Left renal pelvis (tissue), 4 donors: ENCODE measurements around the gene PCBP3. TPM values are rescaled to one million over a fixed set of nuclear protein-coding genes. Genes with fewer than 3 reads are reported as not detected.
"Not testable (repeated sequence)": the region's sequence is repeated elsewhere in the genome, so short reads cannot be mapped to it uniquely, and the experiment has no call there.

Source experiments
- DNase-seq, 4 donors: peaks; one replicate each; pipeline ENCODE4 v3.0.0-alpha.2; 2013; ENCODE audit warnings: low read depth in 4 of 4, low spot score in 3 of 4
- polyA plus RNA-seq, 4 donors: library from polyadenylated mRNA; unstranded; fragments of 120-200 nt; gene quantifications; one replicate each; pipeline ENCODE4 v1.2.1, GENCODE V29; 2013; ENCODE audit not compliant: insufficient read length in 4 of 4

PCBP3 gene
- polyA plus RNA-seq, 4 donors: 1.3 to 2.2 (median 1.8) TPM

DNA sequence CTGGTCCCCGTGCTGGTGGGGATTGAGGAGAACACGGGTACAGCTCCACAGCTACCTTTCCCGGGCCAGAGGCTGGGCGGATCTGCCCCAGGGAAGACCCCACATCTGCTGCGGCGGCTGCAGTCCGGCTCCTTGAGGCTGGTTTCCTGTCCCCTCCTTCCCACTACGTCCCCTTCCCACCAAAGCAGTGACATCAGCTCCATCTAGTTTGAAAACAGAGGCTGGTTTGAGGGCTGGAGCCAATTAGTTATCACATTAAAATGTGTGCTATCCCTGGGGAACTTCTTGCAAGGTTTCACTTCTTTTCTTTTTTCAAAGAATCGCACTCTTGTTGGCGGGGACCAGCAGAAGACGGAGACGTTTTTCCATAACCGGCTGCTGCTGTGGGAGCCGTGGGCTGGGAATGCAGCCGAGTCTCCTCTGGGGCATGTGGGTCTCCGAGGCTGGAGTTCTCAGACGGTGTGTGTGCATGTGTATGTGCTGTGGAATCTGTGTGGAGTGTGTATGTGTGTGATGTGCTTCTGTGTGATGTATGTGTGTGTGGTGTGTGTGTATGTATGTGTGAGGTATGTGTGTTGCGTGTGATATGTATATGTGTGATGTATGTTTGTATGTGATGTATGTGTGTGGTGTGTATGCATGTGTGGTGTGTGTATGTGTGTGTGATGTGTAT is 8.9 kb upstream of the PCBP3 start:
- no peak for DNase-seq

- no peak for DNase-seq
Observed at GRCh38 chr21:45635271-45636151, 8.0 kb upstream of the PCBP3 start.

DNA sequence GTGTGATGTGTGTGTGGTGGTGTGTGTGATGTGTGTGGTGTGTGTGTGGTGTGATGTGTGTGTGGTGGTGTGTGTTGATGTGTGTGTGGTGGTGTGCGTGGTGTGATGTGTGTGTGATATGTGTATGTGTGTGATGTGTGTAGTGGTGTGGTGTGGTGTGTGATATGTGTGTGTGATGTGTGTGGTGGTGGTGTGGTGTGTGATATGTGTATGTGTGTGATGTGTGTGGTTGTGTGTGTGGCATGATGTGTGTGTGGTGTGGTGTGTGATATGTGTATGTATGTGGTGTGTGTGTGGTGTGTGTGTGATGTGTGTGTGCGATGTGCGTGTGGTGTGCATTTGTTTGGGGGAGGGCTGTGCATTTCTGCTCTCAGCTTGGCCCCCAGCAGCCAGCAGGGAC is 7.1 kb upstream of the PCBP3 start:
- DNase-seq: no peak

GRCh38 chr21:45636951-45637646 is 6.4 kb upstream of the PCBP3 start:
- no peak for DNase-seq

GRCh38 chr21:45637883-45638282 is 5.6 kb upstream of the PCBP3 start:
- no peak for DNase-seq

DNA sequence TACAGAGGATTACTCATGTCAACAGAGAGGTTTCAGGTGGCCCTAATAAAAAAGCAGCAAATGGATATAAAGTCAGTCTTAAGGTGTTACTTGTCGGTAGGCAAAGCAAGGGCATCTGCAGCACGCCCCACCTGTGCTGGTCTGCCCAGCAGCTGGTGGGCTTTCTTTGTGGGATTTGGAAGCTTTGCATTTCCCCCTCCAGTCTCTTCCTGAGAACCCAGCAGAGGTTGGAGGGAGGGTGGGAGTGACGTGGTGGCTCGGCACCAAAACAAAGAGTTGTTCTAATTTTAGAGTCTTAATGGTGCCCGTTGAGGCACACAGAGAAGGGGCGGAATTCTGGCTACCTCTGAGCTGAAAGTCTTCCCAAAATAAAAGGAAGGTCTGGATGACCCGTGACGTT is 4.8 kb upstream of the PCBP3 start:
- no peak for DNase-seq

- no peak for DNase-seq
Observed at GRCh38 chr21:45639206-45640000, 4.1 kb upstream of the PCBP3 start.

DNA sequence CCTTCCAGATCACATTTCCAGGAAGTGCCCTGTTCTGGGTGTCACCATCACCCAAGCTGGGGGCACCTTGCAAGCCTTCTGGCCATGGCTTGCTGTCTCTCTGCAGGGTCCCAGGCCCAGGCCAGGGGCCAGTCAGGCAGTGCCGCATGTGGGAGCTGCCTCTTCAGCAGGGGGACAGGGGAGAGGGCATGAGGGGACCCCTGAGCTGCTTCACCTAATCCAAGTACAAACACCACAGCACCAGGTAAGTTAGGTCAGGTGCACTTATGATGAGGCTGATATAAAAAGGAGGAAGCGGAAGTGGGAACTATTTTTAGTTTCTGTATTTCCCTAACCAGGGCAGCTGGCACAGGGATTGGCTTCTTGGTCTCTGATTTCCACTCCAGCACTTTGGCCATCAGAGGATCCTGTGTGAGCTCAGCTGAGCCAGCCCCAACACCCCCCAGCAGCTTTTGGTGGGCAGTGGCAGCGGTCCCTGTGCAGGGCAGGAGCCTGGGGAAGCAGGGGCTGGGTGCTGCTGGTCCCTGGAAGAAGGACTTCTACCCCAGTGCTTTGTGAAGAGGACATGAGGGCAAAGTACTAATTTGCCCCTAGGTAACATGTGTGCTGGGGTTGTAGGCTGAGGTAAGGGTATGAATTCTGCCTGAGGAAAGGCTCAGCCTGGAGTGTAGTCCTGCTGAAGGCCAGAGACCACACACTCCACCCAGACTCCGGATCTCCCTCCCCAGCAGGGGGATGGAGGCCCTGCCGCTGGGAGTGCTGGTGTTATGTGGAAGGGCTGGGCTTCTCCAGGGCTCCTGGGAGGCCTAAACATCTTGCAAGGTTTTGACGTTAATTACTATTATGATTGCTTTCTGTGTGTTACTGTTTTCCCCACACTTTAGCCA is 3.3 kb upstream of the PCBP3 start:
- DNase-seq: no peak

- DNase-seq: no peak
Observed at GRCh38 chr21:45640888-45641479, 2.5 kb upstream of the PCBP3 start.

DNA sequence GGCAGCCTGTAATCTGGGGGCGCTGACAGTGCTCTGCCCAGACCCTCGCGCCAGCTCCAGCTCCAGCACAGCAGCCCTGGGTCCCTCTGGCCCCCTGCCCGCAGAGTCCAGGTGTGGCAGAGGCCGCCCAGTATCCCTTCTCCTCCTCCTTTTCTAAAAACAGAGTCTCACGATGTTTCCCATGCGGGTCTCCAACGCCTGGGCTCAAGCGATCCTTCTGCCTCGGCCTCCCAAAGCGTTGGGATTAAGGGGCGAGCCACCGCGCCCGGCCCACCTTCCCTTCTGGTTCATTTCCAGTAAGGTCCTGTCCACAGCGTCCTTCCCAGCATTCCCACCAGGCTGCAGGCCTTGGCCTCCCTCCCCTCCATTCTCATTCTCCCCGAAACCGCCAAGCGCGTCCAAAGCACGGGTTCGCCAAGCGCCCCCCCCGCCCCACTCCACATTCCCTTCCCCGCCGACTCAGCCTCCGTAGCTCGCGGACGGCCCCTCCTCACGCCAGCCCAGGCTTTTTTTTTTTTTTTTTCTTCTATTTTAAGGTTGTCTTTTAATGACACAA is 2.0 kb upstream of the PCBP3 start:
- DNase-seq: no peak

GRCh38 chr21:45642122-45642813 is 1.3 kb upstream of the PCBP3 start:
- DNase-seq: no peak

DNA sequence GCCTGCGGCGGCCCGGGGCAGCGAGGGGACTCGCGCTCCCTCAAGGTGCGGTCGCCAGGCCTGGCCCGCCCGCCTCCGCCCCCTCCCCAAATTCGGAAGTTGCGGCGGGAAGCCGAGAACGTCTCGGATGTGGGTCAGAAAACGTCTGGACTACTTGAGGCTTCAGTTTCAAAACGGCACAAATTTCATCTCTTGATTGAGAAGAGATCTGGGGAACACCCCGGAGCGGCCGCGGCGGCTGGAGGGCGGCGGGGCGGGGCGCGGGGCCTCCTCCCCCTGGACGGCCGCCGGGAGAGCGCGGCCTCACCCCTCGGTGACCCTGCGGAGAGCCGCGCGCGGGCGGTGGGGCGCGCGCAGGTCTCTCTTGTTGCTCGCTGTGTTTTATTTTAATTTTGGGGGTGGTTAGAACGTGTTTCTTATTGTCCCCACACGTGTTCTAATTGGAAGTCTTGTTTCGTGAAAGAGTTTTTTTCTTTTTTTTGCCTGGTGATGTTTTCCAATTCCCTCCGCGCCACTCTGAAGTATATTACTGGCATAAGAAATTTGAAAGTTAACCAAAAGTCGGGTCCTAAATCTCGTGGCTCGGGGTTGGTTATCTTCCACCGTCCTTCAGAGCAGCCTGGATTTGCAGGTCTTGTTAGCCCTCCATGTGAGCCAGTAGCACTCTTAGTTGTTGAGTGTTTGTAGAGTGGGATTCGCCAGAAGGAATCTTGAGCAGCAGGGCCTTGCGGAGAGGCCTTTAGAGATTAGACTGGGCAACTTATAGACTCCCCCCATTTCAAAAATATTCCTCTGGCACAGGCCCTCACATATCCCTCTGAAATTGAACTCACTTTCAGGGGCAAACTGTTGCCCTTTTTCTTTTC is 749 bp downstream of the PCBP3 start:
- no peak for DNase-seq

DNA sequence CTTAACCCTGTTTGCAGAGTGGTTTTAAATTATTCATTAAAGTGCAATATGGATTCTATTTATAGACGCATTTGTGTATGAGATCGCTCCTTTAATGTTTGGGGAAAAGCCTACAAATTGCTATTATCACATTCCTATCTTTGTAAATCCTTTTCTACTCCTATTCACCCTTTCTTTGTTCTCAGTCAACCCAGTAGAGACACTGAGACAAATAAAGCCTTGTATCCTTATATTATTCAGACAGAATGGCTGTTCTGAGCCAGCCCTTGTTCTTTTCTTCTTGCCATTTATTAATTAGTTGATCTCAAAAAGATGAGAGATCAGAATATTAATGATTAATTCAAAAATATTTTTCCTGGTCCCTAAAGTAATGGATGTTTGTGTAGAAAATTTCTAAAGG is 8.4 kb downstream of the PCBP3 start:
- DNase-seq: no peak

DNA sequence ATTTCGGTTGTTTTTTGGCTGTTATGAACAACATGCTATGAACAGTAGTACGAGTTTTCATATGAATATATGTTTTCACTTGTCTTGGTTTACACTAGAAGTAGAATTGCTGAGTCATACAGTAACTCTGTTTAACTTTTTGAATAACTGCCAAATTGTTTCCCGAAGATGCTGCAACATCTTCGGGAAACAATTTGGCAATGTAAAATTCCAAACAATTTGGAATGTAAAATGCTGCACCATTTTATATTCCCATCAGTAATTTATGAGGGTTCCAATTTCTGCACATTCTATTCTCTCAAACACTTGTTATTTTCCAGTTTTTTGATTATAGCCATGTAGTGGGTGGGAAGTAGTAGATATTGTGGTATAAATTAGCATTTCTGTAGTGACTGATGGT is 11.6 kb downstream of the PCBP3 start:
- no peak for DNase-seq

- DNase-seq: not testable (repeated sequence)
Observed at GRCh38 chr21:45656114-45656513, 12.6 kb downstream of the PCBP3 start.

DNA sequence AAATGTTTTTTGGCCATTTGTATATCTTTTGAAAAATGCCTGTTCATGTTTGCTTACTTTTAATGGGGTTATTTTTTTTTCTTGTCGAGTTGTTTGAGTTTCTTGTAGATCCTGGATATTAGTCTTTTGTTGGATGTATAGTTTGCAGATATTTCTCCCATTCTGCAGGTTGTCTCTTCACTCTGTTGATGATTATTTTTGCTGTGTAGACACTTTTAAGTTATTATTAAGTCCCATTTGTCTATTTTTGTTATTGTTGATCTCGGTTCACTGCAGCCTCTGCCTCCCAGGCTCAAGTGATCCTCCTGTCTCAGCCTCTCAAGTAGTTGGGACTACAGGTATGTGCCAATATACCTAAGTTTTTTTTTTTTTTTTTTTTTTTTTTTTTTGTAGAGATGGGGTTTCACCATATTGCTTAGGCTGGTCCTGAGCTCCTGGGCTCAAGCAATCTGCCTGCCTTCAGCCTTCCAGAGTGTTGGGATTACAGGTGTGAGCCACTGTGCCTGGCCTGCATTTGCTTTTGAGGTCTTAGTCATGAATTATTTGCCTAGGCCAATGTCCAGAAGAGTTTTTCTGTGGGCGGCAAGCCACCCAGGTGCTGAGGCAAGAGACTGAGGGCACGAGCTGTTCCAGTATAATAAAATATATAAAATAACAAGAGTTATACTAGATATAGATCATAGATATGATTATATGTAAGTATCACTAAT is 18.5 kb downstream of the PCBP3 start:
- DNase-seq: not testable (repeated sequence)
